HG03039 (cell line): ENCODE results near the gene SLC38A5.
A peak's percentile ranks its signal among the peaks of the same experiment; 100 is the strongest.
"Not testable (repeated sequence)": the region's sequence is repeated elsewhere in the genome, so short reads cannot be mapped to it uniquely, and the experiment has no call there.

Experiments used
- ATAC-seq: cut with Tn5 transposase; IDR thresholded peaks from one replicate; pipeline ENCODE4 v1.9.1; 2021; ENCODE audit warnings: mild to moderate bottlenecking, moderate library complexity; ENCODE audit not compliant: unreplicated experiment

SLC38A5 gene

DNA sequence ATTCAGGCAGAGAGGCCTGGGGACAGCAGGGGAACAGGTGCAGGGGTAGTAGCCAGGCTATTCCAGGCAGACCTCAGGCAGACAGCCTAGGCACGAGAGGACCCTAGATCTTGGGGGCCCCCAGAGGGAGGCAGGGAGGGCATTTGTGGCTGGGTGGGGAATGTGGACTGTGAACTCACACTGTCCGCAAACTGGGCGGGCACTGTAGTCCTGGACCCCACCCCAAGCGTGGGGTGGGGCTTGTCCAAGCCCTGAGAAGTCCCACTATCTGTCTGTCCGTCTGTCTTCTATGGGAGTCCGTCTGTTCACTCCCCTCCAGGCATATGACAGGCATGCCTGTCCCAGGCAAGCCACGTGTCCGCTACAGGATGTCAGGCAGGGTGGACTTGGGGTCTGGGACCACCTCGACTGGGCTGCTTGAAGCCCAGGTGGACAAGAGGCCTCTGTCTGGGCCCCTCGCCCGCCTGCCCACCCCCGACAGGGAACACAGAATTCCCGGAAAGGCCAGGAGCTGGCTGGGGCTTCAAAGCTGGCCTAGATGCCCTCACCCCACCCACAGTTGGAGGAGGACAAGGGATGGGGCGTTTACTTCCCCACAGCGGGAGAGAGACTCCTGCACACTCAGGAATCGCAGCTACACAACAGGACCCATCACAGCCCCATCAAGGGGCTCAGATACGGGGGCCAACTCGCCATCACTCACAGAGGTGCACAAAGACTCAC, at the start of gene SLC38A5:
TSS of gene SLC38A5 (minus strand) at position 151 of the 723 bp plus-strand sequence. CDS start 2,336 bp downstream, outside the sequence.
- no peak for ATAC-seq

DNA sequence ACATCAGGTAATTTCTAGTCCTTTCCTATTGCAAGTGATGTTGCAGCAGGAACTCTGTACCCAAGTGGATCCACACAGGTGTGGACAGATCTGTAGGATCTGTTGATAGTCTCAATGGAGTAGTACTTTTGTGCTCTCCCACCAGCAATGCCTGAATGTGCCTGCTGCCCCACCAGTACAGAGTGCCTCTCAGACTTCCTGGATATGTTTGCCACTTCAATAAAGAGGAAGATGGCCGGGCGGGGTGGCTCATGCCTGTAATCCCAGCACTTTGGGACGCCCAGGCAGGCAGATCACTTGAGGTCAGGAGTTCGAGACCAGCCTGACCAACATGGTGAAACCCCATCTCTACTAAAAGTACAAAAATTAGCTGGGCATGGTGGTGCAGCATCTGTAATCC, 49.4 kb upstream of the SLC38A5 start:
- ATAC-seq = not testable (repeated sequence)

DNA sequence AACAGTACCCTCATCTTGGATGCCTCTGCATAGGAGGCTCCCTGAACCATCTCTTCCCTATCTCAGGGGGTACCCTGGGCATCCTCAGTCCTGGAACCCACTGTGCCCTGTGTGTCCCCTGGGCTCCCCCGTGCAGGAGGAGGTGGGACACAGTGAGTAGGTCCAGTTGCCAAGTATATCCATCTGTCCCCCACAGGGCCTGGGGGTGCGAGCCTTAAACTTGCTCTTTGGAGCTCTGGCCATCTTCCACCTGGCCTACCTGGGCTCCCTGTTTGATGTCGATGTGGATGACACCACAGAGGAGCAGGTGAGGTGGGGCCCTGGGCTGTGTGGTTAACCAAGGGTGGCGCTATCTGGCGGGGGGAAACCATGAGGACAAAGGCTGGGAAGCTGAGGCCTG, 46.9 kb upstream of the SLC38A5 start:
- no peak for ATAC-seq

DNA sequence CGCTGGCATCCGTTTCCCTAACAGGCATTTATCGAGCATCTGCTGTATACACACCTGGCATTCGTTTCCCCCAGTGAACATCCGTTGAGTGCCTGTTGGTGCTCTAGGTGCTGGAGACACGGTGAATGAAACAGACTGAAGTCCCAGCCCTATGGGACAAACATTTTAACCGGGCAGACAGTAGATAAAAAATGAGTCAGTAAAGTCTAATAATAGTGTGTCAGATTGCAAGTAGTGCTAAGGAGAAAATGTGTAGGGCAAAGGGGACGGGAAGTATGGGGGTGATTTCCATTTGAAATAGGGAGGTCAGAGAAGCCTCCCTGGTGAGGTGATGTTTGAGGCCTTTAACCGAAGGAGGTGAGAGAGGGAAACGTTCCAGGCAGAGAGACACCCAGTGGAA, 46.2 kb upstream of the SLC38A5 start:
- no peak for ATAC-seq

DNA sequence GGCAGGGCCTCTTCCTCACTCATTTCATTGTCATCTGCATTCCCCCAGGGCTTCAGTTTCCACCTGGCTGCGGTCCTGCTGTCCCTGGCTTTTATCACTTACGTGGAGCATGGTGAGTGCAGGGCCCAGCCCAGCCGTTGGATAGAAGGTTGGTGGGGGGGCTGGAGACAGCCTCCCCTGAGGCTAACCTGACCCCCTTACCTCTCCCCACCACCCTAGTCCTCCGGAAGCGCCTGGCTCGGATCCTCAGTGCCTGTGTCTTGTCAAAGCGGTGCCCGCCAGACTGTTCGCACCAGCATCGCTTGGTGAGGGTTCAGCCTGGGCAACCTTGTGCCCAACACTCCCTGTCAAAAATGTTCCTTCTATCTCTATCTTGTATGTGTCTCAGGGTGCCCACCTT, 45.8 kb upstream of the SLC38A5 start:
- ATAC-seq = no peak

DNA sequence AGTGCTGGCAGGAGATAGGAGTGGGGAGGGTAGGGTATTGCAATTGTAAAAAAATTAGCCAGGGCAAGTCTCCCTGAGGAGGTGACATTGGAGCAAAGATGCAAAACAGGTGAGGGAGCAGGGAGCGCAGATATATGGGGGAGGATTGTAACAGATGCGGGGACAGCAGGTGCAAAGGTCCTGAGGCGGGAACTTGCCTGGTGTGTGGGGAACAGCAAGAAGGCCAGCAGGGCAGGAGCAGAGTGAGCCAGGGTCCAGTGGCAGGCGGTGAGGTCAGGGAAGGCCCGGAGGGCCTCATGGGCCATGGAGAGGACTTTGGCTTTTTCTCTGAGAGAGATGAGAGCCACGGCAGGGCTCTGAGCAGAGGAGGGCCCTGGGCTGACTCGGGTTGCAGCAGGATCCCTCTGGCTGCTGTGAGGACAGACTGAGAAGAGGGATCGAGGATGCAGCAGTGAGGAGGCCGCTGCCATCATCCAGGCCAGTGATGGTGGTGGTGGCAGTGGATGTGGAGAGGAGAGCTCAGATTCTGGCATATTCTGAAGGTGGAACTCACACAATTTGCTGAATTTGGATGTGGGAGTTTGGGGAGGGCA, 44.9 kb upstream of the SLC38A5 start:
- no peak for ATAC-seq

DNA sequence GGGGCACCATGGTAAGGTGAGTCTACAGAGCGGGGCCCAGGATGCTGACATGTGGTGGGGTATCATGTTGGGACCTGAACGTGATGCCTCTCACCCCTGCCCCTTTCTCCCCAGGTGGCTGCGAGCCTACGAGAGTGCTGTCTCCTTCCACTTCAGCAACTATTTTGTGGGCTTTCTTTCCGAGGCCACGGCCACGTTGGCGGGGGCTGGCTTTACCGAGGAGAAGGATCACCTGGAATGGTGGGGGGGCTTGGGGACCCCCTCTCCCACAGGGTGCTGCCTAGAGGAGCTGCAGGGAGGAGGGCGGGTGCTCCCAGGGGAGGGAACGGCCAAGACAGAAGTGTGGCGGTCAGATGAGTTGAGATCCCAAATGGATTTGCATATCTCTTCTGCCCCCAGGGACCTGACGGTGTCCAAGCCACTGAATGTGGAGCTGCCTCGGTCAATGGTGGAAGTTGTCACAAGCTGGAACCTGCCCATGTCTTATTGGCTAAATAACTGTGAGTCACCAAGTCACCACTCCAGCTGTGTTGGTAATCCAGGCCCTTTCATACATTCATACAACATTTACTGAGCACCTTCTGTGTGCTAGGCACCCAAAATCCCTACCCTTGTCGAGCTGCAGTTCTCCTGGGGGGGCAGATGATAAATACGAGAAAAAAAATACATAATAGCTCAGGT, 44.2 kb upstream of the SLC38A5 start:
- ATAC-seq = no peak

DNA sequence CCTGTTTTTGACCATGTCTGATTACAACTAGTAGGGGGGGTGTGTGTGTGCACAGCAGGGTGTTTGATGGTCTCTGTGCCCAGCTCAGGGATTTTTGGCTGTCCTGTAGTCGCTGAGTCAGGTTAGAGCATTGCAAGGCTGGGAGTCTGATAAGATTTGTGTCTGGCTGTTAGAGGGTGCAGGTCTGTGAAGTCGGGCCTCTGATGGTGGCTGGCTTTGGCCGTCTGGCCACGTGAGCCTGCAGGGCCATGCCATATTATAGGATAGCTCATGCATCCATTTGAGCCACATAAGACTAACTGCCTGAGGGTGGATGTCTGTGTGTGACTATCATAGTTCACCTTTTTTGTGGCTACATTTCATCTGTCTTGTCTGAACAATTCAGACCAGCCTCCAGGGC, 43.6 kb upstream of the SLC38A5 start:
- ATAC-seq = no peak

DNA sequence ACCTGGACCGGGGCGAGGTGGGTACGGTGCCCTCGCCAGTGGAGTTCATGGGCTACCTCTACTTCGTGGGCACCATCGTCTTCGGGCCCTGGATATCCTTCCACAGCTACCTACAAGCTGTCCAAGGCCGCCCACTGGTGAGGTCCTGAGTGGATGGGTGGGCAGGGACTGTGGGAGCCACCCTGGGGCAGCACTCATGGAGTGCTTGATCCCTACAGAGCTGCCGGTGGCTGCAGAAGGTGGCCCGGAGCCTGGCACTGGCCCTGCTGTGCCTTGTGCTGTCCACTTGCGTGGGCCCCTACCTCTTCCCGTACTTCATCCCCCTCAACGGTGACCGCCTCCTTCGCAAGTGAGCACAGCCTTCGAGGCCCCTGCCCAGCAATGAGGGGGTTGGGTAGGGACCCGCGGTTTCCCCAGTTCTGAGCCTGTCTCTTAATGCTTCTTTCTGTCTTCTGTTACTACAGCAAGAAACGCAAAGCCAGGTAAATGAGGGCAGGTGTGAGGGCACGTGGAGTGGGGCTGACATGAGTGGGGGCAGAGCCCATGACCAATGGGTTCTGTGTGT, 42.4 kb upstream of the SLC38A5 start:
- ATAC-seq = no peak

DNA sequence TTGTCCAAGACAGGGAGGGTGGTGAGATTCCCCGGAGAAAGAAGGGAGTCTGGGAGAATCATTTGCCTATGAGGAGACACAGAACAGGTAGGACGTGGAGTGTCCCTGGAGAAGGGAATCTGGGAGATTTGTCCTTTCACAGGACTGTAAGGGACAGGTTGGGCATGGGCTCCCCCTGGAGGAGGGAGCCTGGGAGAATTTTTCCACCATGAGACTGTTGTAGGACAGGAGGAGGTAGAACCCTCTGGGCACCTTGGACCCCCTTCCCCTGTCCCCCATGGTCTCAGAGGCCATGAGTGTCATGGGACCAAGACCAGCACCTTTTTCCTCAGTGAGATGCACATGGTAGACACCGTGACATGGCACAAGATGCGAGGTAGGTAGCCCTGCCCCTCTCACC, 41.5 kb upstream of the SLC38A5 start:
- no peak for ATAC-seq

DNA sequence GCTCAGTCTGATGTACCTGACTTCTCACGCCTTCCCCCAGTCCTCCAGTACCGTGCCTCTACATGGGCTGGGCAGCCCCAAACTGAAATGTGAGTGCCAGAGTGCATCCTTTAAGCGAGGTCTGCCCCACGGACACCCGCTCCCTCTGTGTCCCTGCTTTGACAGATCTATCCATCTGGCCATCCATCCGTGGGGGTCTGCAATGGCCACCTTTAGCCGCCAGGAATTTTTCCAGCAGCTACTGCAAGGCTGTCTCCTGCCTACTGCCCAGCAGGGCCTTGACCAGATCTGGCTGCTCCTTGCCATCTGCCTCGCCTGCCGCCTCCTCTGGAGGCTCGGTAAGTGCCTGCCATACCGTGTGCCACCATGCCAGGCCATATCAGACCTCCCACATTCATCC, 39.6 kb upstream of the SLC38A5 start:
- no peak for ATAC-seq

DNA sequence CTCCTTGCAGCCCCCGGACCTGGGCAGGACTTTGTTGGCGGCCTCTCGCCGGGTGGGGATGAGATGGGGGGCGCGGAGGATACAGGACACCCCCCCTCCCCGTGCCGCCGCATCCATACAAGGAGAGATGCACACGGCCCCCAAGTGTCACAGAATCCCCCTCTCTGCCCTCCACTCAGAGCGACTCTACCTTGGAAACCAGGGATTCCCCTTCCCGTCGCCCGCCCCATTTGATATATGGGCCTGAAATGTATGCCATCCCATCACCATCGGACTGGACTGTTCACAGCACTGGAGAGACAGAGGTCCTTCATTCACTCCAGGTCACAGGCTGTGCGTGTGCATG, 39.2 kb upstream of the SLC38A5 start:
- no peak for ATAC-seq

DNA sequence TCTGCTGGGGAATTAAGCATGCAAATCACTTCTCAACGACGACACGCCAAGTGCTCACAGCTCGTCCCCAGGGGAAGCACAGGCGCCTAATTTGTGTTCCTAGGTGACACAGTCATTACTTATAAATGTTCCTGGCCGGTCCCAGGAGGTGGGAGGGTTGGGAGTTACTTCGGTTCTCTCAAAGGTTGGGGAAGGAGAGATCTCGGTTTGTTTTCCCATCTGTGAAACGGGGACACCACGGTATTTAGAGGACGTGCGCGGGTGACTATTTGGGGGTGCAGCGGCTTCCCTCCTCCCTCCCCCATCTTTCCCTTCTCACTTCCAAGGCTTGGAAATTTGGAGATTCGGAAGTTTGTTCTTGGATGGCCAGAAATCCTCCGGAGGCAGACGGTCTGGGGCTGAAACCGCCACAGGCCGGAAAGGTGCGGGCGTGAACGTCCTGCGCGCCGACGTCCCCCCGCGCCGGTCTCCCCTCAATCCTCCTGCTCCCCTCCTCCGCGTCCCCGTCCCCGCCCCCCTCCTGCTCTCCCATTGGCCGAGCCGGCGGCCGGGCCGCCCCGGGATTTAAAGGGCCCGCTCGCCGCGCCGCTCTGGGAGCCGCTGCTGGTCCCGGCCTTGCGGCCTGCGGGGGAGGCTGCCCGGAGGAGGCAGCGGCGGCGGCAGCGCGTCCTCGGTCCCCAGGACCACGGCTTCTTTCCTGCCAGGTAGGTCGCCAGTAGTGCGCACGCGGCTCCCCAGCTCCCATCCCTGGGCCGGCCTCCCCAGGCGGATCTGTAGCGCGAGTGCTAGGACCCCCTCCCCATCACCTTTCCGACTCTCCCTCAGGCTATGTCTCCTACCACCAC, 38.6 kb upstream of the SLC38A5 start, which contains the start of gene PORCN:
TSS of gene PORCN (plus strand) at position 593 of the 845 bp plus-strand sequence. CDS start 829 bp downstream, outside the sequence.
- peak; percentile 78 for ATAC-seq

DNA sequence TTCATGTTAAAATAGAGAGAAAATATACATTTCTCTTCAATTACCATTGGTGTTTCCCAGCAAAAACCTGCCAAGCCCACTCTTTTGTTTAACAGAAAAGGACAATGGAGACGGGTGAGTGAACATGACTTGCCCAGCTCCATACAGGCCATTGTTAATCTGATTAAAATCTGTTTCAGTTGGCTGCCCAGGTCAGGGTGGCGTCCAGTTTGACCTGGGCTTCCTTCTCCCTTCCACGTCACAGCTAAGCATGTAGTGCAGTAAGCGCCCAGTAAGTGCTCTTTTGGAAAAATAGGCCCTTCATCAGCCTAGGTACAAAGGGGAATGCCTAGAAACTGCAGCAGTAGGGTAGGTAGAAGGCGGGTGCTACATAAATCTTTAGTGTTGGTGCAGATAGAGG, 37.2 kb upstream of the SLC38A5 start:
- no peak for ATAC-seq

DNA sequence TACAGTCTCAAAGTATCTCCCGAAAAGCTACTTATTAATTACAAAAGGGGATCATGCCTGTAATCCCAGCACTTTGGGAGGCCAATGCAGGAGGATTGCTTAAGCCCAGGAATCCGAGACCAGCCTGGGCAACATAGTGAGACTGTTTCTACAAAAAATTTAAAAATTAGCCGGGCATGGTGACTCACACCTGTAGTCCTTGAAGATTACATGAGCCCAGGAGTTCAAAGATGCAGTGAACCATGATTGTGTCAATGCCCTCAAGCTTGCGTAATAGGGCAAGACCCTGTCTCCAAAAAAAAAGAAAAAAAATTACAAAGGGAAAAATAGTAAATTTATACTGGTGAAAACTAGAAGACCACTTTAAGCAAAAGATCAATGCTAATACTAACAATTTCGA, 35.4 kb upstream of the SLC38A5 start:
- no peak for ATAC-seq

DNA sequence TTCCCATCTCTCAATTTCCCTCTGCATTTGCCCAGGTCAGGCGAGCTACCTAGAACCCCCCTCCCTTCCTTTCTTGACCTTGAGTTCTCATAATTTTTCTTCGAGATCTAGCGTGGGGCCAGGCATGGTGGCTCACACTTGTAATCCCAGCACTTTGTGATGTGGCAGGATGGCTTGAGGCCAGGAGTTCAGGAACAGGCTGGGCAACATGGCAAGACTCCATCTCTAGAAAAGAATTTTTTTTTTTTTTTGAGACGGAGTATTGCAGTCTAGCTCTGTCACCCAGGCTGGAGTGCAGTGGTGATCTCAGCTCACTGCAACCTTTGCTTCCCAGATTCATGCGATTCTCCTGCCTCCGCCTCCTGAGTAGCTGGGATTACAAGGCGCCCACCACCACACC, 34.2 kb upstream of the SLC38A5 start:
- ATAC-seq = no peak

DNA sequence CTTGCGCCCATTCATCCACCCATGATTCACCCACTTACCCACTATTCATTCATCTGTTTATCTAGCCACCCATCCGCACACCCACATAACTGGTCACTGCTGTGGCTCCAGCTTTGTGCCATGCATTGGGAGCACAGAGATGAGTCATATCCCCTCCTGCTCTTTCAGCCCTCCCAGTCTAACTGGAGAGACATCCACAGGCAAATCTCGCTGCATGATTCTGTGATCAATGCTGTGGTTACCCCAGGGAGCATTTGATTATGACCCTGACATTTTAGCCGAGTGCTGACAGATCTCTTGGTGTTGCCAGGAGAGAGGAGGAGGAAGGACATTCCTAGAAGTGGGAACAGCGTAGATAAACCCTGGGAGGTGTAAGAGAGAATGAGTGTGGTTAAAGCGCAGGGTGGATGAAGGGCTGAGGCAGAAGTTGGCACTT, 28.3 kb upstream of the SLC38A5 start:
- no peak for ATAC-seq

DNA sequence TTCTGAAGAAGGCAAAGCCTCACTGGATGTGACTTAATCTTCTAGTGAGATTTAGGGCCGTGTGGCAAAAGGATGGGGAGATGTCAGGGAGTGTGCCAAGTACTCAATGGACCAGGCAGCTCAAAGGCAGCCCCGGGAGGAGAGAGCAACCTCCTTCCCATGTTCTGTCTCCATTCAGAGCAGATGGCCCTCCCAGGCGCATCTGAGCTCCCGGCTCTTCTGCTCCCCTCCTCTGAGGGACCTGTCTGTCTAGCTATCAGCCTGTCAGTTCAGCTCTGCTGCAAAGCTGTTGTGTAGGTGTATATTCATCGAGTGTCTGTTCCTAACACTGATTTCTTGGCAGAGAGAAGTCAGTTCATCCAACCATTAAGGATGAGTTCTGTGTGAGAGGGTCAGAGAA, 27.8 kb upstream of the SLC38A5 start:
- no peak for ATAC-seq

DNA sequence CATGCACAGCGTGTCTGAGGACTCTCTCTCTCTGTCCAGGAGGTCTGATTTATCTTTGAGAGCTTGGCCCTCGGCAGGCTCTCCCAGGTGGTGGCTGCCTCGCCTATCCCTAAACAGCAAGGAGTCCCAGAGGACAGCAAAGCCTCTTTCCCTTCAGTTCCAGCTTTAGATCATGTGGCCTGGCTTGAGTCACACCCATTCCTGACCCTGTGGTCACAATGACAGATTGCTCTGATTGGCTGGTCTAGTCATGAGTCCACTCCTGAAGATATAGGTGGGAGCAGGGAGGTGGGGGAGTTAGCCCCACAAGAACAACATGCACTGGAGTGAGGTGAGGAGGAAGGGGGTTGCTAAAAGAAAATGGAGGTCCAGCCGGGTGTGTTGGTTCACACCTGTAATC, 26.6 kb upstream of the SLC38A5 start:
- ATAC-seq = no peak

DNA sequence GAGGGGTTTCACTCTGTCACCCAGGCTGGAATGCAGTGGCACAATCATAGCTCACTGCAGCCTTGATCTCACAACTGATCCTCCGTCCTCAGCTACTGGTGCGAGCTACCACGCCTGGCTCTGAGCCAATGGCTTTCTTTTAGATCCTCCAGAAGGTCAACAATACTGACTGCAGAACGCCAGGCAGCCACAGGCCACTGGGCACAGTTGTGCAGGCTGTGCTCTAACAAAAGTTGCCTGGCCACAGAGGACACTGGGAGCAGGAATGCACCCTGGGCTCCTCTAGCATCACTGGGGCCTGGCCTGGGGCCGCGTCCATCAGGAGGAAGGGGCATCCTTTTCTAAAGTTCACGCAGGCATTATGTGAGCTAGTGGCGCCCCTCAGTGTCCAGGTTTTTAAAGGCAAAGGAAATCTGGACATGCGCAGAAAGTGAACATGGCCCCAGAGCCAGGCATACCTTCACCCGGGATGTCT, 23.9 kb upstream of the SLC38A5 start:
- no peak for ATAC-seq
